GM19463 (cell line): ENCODE results near the gene ZNF8.
"Not testable (repeated sequence)": the region's sequence is repeated elsewhere in the genome, so short reads cannot be mapped to it uniquely, and the experiment has no call there.

ENCODE experiments used
- ATAC-seq: cut with Tn5 transposase; IDR thresholded peaks from one replicate; pipeline ENCODE4 v1.9.1; 2021; ENCODE audit warnings: mild to moderate bottlenecking, moderate library complexity; ENCODE audit not compliant: unreplicated experiment

The ZNF8 gene

DNA sequence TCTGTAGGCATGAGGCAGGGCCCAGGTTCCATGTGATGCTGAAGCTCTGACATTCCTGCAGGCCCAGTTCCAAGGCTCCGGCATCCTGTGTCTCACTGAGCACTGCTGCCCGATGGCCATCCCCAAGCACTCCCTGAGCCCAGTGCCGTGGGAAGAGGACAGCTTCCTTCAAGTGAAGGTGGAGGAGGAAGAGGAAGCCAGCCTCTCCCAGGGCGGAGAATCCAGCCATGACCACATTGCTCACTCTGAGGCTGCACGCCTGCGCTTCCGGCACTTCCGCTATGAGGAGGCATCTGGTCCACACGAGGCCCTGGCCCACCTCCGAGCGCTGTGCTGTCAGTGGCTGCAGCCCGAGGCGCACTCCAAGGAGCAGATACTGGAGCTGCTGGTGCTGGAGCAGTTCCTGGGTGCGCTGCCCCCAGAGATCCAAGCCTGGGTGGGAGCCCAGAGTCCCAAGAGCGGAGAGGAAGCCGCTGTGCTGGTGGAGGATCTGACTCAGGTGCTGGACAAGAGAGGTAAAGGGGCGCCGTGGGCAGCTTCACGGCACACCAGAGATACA, 56.0 kb downstream of the ZNF8 start:
- ATAC-seq = no peak

DNA sequence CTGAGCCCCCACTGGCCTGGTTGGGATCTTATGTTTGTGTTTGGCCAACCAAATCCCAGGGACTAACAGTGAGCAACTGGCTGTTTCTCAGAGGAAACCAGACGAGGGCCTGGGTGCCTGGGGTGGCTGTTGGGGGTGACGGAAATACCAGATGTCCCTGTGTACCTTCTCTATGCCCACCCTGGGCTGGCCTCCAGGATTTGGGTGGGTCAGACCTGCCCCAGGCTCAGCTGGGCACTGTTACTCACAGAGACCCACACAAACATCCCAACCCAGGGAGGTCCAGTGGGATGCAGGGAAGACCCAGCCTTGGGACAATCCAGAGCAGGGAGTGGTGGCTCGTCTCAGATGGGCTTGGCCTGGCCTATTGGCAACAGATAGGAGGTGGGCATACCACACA, 56.9 kb downstream of the ZNF8 start:
- no peak for ATAC-seq

DNA sequence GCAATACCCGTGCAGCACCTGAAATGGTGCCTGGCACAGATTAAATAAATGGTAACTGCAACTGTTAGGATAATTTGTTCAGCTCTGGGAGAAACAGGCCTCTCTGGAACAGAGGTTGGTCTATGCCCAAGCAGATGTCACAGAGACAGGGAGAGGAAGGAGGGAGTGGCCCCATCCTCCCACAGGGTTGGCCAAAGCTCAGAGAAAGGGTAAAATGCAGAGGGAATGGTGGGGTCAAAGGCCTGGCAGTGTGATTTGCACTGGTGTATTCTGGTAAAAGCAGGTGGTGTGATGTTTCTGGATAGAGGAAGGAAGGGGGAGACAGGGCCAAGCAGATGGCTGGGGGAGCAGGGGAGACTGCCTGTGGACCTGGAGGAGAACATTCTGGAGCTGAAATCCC, 57.5 kb downstream of the ZNF8 start:
- ATAC-seq = no peak

DNA sequence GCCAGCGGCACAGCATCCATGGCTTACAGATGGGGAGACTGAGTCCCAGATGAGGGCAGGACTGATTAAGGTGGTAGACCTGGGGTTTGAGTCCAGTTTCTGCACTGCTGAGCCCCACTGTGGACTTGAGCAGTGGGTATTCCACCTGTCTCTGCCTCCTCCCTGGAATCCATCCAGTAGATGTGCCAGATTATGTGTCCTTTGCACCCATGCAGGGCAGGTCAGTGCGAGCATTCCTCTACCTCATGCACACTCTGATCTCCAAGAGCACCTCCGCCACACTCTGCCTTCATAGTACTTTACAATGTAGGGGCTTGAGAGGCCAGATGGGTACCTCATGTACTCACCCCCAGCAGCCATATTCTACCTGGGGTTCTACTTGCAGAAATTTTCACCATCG, 58.1 kb downstream of the ZNF8 start:
- ATAC-seq = no peak

DNA sequence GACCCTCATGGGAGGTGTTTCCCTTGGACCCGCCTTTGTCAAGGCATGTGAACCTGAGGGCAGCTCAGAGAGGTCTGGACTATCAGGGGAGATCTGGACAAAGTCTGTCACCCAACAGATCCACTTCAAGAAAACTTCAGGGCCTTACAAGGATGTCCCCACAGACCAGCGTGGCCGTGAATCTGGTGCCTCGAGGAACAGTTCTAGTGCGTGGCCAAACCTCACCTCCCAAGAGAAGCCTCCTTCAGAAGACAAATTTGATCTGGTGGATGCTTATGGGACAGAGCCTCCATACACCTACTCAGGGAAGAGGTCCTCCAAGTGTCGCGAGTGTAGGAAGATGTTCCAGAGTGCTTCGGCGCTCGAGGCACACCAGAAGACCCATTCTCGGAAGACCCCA, 59.6 kb downstream of the ZNF8 start:
- no peak for ATAC-seq

DNA sequence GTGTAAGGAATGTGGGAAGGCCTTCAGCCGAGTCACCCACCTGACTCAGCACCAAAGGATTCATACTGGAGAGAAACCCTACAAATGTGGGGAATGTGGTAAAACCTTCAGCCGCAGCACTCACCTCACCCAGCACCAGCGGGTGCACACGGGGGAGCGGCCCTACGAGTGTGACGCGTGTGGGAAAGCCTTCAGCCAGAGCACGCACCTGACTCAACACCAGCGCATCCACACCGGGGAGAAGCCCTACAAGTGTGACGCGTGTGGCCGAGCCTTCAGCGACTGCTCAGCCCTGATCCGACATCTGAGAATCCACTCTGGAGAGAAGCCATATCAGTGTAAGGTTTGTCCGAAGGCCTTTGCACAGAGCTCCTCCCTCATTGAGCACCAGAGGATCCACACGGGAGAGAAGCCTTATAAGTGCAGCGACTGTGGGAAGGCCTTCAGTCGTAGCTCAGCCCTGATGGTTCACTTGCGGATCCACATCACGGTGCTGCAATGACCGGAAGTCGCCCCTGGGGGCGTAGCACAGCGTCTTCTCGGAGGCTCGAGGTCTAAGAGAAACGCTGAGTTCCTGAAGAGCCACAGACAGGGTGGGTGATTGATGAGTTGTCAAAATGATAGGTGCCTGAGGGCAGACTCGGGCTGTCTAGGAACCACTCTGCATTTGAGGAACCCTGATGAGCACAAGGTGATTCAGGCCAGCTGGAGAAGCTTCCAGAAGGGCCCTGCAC, 60.2 kb downstream of the ZNF8 start:
- ATAC-seq = no peak

DNA sequence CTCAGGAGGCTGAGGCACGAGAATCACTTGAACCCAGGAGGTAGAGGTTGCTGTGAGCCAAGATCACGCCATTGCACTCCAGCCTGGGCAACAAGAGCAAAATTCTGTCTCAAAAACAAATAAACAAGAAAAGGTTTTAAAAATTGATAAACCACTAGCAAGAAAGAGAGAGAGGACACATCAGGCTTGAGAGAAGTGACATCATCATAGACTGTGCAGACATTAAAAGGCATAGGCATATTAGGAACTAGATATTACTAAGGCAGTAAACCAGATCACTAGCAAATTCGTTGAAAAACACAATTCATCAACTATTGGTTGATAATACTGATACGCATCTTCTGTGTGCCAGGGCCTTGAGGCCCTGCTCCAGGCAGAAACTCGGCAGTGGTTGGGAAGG, 66.8 kb downstream of the ZNF8 start:
- no peak for ATAC-seq

DNA sequence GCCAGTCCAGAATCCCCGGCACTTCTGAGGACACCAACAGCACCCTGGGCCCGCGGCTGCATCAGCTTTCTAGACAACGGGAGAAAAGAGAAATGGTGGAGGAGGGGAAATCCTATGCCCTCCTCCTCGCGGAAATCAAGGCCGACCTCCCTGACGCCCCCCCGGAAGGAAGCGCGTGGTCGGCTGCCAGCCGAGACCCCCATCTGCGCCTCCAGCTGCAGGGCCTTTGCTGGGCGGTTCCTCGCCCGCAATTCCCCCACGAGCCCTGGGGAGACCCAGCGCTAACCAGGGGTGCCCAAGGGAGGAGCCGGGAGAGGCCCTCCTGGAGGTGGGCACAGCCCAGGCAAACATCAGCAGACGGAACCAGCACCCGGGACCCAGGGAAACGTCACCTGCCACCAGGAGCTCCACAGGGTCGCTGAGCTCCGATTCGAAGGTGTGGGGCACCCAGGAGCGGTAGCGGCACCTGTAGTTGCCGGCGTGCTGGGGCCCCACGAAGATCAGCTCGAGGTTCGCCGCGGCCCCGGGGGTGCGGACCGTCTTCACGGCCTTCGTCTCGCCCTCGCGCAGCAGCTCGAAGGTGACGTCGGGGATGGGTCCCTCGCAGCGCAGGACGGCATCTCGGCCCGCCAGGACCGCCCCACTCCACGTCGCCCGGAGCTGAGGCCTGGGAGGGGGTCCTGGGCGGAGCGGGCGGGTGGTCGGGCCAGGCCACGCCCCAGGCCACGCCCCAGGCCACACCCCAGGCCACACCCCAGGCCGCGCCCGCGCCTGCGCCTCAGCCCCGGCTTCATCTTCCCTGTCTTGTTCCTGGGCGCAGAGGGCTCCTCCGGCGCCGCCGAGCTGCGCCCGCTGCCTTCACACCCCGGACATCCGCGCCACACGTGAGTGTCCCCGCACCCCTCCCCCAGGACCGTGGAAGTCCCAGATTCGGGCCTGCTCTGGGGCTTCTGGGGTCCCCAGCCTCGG, 68.5 kb downstream of the ZNF8 start:
- peak; percentile 95 for ATAC-seq

DNA sequence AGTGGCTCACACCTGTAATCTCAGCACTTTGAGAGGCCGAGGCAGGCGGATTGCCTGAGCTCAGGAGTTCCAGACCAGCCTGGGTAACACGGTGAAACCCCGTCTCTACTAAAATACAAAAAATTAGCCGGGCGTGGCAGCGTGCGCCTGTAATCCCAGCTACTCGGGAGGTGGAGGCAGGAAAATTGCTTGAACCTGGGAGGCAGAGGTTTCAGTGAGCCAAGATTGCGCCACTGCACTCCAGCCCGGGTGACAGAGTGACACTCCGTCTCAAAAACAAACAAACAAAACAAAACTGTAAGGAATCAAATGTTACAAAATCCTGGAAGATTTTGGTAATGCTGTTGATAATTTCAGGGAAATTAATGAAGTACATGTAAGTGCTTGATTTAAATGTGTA, 69.3 kb downstream of the ZNF8 start:
- not testable (repeated sequence) for ATAC-seq

DNA sequence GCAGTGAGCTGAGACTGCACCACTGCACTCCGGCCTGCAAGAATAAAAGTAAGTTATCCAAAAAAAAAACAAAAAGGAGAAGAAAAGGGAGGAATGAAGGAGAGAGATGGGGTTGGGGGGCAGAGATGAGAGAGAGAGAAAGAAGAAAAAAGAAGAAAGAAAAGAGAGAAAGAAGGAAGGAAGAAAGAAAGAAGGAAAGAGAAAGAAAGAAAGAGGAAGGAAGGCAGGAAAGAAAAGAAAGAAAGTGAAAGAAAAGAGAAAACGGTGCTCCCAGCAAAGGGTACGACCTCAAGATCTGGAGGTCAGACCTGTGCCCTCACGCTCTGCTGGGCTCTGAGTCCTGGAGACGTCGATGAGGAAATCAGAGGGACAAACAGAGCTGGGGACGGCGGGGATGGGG, 70.8 kb downstream of the ZNF8 start:
- ATAC-seq = no peak

DNA sequence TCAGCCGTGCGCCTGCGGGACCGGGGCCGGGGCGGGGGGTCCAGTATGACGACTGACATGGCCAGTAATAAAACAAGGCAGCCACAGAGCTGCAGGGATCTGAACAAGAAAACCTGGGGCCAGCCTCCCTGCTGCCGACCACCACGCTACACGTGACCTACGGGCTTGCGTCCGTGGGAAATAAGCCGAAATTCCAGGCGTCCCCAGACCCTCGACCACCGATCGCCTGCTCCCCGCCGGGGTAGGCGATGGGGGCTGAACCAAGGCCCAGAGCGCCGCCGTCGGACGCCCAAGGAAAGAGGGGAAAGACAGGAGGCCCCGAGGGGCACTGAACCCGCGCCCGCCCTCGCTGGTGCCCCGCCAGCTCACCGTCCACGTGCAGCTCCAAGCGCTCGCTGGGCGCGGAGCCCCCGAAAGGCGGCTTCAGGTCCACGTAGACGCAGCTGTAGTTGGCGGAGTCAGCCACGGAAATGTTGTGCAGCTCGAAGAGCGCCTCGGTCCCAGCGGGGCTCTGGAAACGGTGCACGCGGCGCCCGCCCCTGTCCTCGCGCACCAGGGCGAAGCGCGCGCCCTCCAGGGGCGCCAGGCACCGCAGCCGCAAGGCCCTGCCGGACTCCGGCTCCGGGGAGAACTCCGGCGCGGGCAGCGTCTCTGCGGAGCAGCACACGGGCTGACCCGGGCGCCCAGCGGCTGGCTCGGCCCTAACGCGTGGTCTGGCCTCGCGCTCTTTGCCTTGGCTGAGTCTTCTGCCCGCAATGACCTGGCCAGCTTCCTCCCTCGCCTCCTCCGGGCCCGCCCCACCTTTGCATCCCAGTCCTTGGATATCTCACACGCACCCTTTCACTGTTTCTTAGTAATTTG, 71.5 kb downstream of the ZNF8 start:
- no peak for ATAC-seq

DNA sequence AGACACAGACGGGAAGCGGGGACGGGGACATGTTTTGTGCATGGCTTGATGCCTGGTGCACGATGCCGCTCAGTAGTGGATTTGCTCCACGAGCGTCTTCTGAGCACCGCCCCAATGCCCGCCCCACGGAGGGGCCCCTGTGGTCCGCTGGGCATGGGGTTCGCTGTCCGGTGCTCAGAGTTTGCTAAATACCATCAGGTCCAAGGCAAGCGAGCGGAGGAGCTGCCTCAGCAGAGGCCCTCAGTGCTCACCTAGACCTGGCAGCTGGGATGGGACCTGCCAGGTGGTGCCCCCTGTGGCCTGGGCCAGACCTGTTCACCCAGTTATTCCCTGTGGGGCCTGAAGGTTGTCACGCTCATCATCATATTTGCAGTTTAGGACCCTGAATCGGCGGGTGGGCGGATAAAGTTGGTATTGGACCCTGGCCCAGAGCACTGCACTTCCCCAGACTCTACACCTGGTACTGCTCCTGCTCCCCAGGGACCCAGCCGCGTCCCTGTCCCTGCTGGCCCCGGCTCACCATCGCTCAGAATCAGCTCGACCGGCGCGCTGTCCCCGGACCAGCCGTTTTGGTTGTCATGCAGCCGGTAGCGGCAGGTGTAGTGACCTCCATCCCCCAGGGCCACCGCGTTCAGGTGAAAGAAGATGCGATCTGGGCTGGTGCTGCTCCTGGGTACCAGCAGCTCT, 72.3 kb downstream of the ZNF8 start:
- no peak for ATAC-seq

DNA sequence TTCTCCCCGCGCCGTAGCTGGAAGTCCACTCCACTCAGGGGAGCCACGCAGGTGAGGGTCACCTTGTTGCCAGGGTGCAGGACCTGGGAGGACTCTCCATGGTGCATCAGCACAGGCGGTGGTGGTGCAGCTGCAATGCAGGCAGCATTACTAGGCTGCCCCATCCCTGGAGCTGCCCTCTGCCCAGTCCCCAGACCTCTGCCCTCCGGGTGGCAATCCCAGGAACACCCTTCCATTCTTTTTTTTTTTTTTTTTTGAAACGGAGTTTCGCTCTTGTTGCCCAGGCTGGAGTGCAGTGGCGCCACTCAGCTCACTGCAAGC, 72.8 kb downstream of the ZNF8 start:
- ATAC-seq = no peak

DNA sequence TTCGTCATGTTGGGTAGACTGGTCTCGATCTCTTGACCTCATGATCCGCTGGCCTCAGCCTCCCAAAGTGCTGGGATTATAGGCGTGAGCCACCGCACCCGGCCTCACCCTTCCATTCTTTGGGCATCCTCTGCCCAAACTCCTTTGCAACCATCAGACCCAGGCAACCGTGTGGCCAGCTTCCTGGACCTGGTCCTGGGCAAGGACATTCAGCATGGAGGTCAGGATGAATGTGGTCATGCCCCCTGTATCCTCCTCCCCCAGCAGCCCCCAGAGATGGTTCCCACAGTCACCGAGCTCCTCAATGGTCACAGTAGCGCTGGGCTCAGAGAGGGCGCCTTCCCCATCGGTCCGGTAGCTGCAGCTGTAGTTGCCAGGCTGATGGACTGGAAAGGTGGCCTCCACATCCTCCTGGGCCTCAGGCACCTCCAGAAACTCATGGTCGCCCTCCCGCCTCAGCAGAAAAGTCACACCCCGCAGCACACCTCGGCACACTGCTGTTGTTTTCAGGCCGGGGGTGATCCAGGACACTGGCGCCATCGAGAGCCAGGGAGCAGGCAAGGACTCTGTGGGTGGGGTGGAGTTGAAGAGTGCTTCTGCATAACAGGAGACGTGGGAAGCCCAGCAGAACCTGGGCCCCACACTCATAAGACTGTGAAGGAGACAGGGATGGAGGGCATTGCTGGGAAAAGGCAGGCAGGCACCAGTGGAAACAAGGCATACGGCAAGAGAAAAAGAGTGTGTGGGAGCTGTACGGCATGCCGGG, 73.4 kb downstream of the ZNF8 start:
- no peak for ATAC-seq
